ENCODE measurements around the gene TNPO2. TPM values are rescaled to one million over a fixed set of nuclear protein-coding genes. Genes with fewer than 3 reads are reported as not detected.
"Not testable (repeated sequence)": the region's sequence is repeated elsewhere in the genome, so short reads cannot be mapped to it uniquely, and the experiment has no call there.

Gene TNPO2
- total RNA-seq, 1 donor from 2014 or later = 138 TPM

- no peak for DNase-seq (ENCODE audit: low read depth, low spot score)
- H3K27ac Mint-ChIP-seq (ENCODE audit: unreplicated experiment) = no peak overlapping the region
Measured at GRCh38 chr19:12726988-12727316, 3.2 kb upstream of the TNPO2 start.

DNA sequence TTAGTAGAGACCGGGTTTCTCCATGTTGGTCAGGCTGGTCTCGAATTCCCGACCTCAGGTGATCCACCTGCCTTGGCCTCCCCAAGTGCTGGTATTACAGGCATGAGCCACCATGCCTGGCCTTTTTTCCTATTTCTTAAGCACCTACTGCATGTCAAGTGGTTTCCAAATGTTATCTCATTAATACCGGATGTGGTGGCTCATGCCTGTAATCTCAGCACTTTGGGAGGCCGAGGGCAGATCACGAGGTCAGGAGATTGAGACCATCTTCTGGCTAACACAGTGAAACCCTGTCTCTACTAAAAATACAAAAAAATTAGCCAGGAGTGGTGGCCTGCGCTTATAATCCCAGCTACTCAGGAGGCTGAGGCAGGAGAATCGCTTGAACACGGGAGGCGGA, 1.9 kb upstream of the TNPO2 start:
- H3K4me1 Mint-ChIP-seq = peaks cover 40% of the 10 kb centered on the region
- DNase-seq (ENCODE audit: low read depth, low spot score); H3K27ac Mint-ChIP-seq (ENCODE audit: unreplicated experiment); H3K9me3 Mint-ChIP-seq: not testable (repeated sequence)
- peaks cover 10% of the 10 kb centered on the region for H3K27me3 Mint-ChIP-seq (ENCODE audit: low read depth)
- peaks cover 20% of the 10 kb centered on the region for H3K36me3 Mint-ChIP-seq (ENCODE audit: low read depth)
- peak overlapping the region; percentile 64 for H3K4me3 Mint-ChIP-seq

More at GRCh38 chr19:12726988-12727316, 3.2 kb upstream of the TNPO2 start:
- TF ChIP-seq, protein P1, sequence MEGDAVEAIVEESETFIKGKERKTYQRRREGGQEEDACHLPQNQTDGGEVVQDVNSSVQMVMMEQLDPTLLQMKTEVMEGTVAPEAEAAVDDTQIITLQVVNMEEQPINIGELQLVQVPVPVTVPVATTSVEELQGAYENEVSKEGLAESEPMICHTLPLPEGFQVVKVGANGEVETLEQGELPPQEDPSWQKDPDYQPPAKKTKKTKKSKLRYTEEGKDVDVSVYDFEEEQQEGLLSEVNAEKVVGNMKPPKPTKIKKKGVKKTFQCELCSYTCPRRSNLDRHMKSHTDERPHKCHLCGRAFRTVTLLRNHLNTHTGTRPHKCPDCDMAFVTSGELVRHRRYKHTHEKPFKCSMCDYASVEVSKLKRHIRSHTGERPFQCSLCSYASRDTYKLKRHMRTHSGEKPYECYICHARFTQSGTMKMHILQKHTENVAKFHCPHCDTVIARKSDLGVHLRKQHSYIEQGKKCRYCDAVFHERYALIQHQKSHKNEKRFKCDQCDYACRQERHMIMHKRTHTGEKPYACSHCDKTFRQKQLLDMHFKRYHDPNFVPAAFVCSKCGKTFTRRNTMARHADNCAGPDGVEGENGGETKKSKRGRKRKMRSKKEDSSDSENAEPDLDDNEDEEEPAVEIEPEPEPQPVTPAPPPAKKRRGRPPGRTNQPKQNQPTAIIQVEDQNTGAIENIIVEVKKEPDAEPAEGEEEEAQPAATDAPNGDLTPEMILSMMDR (conservative IDR thresholded peaks at IDR 0.05) = no peak
- H3K4me1 Mint-ChIP-seq = peaks cover 32% of the 10 kb centered on the region
- H3K36me3 Mint-ChIP-seq (ENCODE audit: low read depth) = peaks cover 15% of the 10 kb centered on the region
- peaks cover 7% of the 10 kb centered on the region for H3K27me3 Mint-ChIP-seq (ENCODE audit: low read depth)
- no peaks in the 10 kb centered on the region for H3K9me3 Mint-ChIP-seq
- peak overlapping the region; percentile 81 for H3K4me3 Mint-ChIP-seq

DNA sequence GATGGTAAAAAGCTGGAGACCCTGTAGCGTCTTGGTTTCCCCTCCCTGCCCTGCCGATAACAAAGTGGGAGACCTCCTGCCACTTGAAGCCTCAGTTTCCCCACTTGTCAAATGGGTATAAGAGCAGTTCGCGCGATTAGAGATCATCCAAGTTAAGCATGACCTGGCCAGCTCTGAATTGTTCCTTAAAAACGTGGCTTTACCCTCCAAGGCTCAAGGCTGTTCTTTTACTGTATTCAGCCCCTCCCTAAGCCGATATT, 421 bp downstream of the TNPO2 start:
- Mint-ChIP-seq H3K27ac (ENCODE audit: unreplicated experiment) (peak overlapping the region; percentile 100), H3K27me3 (ENCODE audit: low read depth) (peaks cover 10% of the 10 kb centered on the region), H3K4me1 (peaks cover 40% of the 10 kb centered on the region), H3K36me3 (ENCODE audit: low read depth) (peaks cover 15% of the 10 kb centered on the region), H3K4me3 (peak overlapping the region; percentile 100), H3K9me3 (no peaks in the 10 kb centered on the region)
- no peak for DNase-seq (ENCODE audit: low read depth, low spot score)
- TF ChIP-seq, protein P1 (conservative IDR thresholded peaks at IDR 0.05) = no peak

DNA sequence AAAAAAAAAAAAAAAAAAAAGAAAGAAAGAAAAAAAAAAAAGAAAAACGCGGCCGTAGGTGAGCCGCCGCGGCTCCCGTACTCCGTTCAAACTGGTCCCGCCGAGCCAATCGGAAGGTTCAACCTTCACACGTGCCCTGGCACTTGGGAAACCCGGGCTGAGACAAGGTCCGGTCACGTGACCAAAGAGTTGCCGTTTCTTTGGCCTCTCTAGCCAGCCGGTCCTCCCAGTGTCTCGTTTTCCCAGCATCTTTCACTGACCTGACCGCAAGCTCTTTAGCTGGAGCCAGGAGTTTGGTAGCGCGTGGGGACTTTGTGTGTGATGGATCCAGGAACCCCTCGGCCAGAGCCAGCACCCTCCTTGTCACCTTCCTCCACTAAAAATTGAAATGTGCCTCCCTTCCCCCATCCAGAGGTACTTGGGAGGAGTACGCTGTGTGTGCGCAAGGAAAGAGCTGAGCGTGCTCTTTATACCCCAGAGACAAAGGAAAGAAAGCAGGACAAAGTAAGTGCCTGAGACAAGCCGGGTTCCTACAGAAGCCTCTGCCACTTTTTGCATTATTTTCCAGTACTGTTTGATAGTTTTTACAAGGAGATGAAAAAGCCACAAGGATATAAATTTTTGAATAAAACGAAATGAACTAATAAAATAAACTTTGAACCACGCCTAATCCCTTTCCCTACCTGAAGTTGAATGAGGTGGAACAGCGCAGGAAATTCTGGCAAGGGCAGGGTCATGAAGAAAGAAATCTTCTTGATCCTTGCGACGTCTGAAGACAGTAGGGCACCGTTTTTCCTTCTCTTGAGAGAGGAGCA, 959 bp downstream of the TNPO2 start:
- DNase-seq (ENCODE audit: low read depth, low spot score) = peak; percentile 91
- H3K4me3 Mint-ChIP-seq = peak overlapping the region; percentile 100
- peaks cover 40% of the 10 kb centered on the region for H3K4me1 Mint-ChIP-seq
- H3K27ac Mint-ChIP-seq (ENCODE audit: unreplicated experiment) = peak overlapping the region; percentile 100
- H3K9me3 Mint-ChIP-seq = no peaks in the 10 kb centered on the region
- H3K36me3 Mint-ChIP-seq (ENCODE audit: low read depth) = peaks cover 12% of the 10 kb centered on the region
- peaks cover 10% of the 10 kb centered on the region for H3K27me3 Mint-ChIP-seq (ENCODE audit: low read depth)
- TF ChIP-seq, protein P1 (conservative IDR thresholded peaks at IDR 0.05) = no peak

- H3K9me3 Mint-ChIP-seq = no peaks in the 10 kb centered on the region
- peaks cover 40% of the 10 kb centered on the region for H3K4me1 Mint-ChIP-seq
- peak; percentile 49 for DNase-seq (ENCODE audit: low read depth, low spot score)
- peaks cover 10% of the 10 kb centered on the region for H3K27me3 Mint-ChIP-seq (ENCODE audit: low read depth)
- H3K4me3 Mint-ChIP-seq = peak overlapping the region; percentile 100
- TF ChIP-seq, protein P1 (conservative IDR thresholded peaks at IDR 0.05) = no peak
- peaks cover 11% of the 10 kb centered on the region for H3K36me3 Mint-ChIP-seq (ENCODE audit: low read depth)
- peak overlapping the region; percentile 100 for H3K27ac Mint-ChIP-seq (ENCODE audit: unreplicated experiment)
Measured at GRCh38 chr19:12721656-12722565, 1.8 kb downstream of the TNPO2 start.
